Esophagus muscularis mucosa (tissue), 3 donors: ENCODE results near the gene MT1E.

Experiments used
- CTCF ChIP-seq, 3 experiments: fragments of 200-600 bp in 2 of 3; fragments of 450-650 bp in 1 of 3; sonication (generic) in 2 of 3; IDR thresholded peaks; one replicate each; pipeline ENCODE4 v1.5.1; 2017 to 2019; ENCODE audit warnings: antibody characterized with exemption in 3 of 3, mild to moderate bottlenecking in 2 of 3, moderate library complexity in 1 of 3
- POLR2A ChIP-seq: fragments of 450-650 bp; IDR thresholded peaks from one replicate; pipeline ENCODE4 v1.6.1; 2017; ENCODE audit warnings: antibody characterized with exemption, moderate library complexity, mild to moderate bottlenecking, low read depth

- TF ChIP-seq CTCF (IDR thresholded peaks at IDR 0.05) (no peak), POLR2A (peak; percentile 39)
Observed at GRCh38 chr16:56632156-56632847, 6.7 kb downstream of the MT1E start, which contains the start of gene MT1M.
